Measurements from ENCODE around the gene REP15. TPM values are rescaled to one million over a fixed set of nuclear protein-coding genes. Genes with fewer than 3 reads are reported as not detected.

Gene REP15
- total RNA-seq, 6 experiments from 2014 or later: 0.24 to 1.8 (median 0.88) TPM

DNA sequence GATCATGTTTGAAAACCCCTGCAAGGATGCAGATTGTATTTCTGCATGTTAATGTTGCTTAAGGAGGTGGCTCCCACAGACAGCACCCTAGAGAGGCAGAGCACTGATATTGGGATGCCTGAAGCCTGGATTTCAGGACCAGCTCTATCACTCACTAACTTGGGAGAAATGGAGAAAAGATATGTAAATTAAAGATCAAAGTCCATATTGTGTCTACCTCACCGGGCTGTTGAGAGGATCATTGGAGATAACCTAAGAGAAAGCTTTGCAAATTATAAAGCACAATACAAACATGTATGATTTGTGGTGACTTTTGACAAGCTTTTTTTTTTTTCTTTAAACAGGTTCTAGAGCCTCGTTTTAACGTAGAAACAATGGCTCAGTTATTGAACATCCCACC lies 7.6 kb upstream of the REP15 start:
- 60% methylated on average over 3 of the region's 3 CpGs for WGBS (ENCODE audit: insufficient coverage, low coverage, low lambda C conversion rate, missing lambda C conversion rate)

DNA sequence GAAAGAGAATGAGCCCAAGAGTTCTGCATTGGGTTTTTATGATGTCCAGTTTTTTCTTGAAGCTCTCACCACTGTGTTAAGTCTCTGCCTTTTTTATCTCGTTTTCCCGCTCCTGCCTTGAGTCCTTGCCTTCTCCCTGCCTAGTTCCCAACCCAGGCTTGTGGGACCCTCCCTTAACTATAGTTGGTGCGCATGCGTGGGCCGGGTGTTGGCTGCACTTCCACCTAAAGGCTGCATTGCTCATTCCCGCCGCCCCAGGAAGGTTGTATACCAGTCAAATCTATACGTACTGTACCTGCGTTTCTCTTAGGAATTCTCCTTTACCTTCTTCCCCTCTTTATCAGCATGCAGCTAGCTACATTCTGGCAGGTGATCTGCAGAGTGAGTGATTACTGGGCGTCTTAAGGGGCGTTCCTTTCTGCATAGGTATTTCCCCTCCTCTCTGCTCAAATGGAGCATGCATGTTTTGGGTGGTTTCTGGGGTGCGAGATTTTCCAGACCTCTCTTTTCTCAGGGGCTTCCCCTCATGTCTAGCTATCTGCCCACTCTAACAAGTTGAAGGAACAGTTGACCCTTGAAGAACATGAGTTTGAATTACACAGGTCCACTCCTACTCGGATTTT lies 6.6 kb upstream of the REP15 start:
- Histone ChIP-seq H3K27ac (no peak overlapping the region), H3K9me3 (no peaks in the 10 kb centered on the region), H3K27me3 (no peaks in the 10 kb centered on the region), H3K36me3 (peaks cover 0 to 57% (median 2%) of the 10 kb centered on the region in 4 donors), H3K4me1 (no peaks in the 10 kb centered on the region), H3K4me3 (no peak overlapping the region)
- ATAC-seq (no peak), DNase-seq (no peak)
- TF ChIP-seq POLR2A (IDR thresholded peaks at IDR 0.05): no peak
- TF ChIP-seq, protein P1, sequence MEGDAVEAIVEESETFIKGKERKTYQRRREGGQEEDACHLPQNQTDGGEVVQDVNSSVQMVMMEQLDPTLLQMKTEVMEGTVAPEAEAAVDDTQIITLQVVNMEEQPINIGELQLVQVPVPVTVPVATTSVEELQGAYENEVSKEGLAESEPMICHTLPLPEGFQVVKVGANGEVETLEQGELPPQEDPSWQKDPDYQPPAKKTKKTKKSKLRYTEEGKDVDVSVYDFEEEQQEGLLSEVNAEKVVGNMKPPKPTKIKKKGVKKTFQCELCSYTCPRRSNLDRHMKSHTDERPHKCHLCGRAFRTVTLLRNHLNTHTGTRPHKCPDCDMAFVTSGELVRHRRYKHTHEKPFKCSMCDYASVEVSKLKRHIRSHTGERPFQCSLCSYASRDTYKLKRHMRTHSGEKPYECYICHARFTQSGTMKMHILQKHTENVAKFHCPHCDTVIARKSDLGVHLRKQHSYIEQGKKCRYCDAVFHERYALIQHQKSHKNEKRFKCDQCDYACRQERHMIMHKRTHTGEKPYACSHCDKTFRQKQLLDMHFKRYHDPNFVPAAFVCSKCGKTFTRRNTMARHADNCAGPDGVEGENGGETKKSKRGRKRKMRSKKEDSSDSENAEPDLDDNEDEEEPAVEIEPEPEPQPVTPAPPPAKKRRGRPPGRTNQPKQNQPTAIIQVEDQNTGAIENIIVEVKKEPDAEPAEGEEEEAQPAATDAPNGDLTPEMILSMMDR (IDR thresholded peaks at IDR 0.05): no peak
- intact Hi-C loops (cut with DNase I): no loop called here
- 88% methylated on average over 13 of the region's 13 CpGs for WGBS (ENCODE audit: insufficient coverage, low coverage, low lambda C conversion rate, missing lambda C conversion rate)

More for the DNA sequence above, 7.6 kb upstream of the REP15 start:
- H3K27me3 ChIP-seq: no peaks in the 10 kb centered on the region
- ATAC-seq: peak in 2 of 4 donors; percentile 30 to 41
- H3K36me3 ChIP-seq: peaks cover 0 to 59% (median 2%) of the 10 kb centered on the region in 4 donors
- H3K4me1 ChIP-seq: no peaks in the 10 kb centered on the region
- intact Hi-C loops (cut with DNase I): no loop called here
- H3K27ac ChIP-seq: no peak overlapping the region
- DNase-seq: no peak
- H3K9me3 ChIP-seq: no peaks in the 10 kb centered on the region
- H3K4me3 ChIP-seq: no peak overlapping the region
- TF ChIP-seq, protein P1 (IDR thresholded peaks at IDR 0.05): no peak
- no peak for TF ChIP-seq POLR2A (IDR thresholded peaks at IDR 0.05)

DNA sequence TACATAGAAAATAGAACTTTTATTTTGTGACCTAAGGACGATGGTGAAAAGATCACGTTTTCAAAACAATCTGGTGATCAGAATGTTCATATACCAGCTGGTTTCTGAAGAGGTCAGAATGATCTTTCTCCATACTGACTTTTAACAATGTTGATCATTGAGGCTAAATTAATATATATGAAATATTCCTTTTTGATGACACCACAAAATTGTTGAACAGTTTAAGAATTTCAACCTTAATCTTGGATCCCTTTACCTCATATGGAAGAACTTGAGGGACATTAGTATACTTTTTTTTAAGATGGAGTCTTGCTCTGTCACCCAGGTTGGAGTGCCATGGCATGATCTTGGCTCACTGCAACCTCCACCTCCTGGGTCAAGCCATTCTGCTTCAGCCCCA lies 2.8 kb upstream of the REP15 start:
- 83% methylated on average over 2 of the region's 2 CpGs for WGBS (ENCODE audit: insufficient coverage, low coverage, low lambda C conversion rate, missing lambda C conversion rate)
- DNase-seq: no peak
- intact Hi-C loops (cut with DNase I): no loop called here

DNA sequence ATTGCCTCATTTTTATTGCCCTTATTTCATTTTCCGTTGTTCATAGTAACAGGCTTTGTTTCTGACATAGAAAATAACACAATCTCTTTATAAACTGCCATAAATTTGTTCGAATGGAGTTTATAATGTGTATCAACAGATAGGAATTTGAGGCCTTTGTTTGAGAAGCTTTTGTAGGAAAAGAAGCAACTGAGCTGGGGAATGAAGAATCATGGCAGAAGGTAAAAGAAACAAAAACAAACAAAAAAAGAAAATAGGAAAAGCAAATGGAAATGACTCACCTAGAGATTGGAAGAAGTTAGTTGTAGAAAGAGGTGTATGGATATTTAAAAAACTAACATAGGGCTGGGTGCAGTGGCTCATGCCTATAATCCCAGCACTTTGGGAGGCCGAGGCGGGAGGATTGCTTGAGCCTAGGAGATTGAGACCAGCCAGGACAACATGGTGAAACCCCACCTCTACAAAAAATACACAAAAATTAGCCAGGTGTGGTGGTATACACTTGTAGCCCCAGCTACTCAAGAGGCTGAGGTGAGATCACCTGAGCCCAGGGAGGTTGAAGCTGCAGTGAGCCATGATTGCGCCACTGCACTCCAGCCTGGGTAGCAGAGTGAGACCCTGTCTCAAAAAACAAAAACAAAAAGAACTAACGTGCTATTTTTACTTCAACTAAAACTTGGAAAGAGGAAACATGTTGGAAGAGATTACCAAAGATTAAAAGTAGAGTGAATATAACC lies 523 bp upstream of the REP15 start:
- H3K36me3 ChIP-seq: peaks cover 0 to 17% (median 2%) of the 10 kb centered on the region in 4 donors
- no peaks in the 10 kb centered on the region for H3K27me3 ChIP-seq
- H3K4me3 ChIP-seq: no peak overlapping the region
- TF ChIP-seq, protein P1 (IDR thresholded peaks at IDR 0.05): no peak
- no peak for TF ChIP-seq POLR2A (IDR thresholded peaks at IDR 0.05)
- DNase-seq (no peak), ATAC-seq (no peak)
- H3K9me3 ChIP-seq: no peaks in the 10 kb centered on the region
- H3K4me1 ChIP-seq: peaks cover 0 to 27% (median 10%) of the 10 kb centered on the region in 4 donors
- intact Hi-C loops (cut with DNase I): no loop called here
- peak overlapping the region; percentile 30 to 81 (median 75) for H3K27ac ChIP-seq
- 80% methylated on average over 6 of the region's 6 CpGs for WGBS (ENCODE audit: insufficient coverage, low coverage, low lambda C conversion rate, missing lambda C conversion rate)

More for the DNA sequence above, 2.8 kb upstream of the REP15 start:
- H3K27me3 ChIP-seq: no peaks in the 10 kb centered on the region
- H3K9me3 ChIP-seq: no peaks in the 10 kb centered on the region
- TF ChIP-seq, protein P1 (IDR thresholded peaks at IDR 0.05): no peak
- TF ChIP-seq POLR2A (IDR thresholded peaks at IDR 0.05): no peak
- ATAC-seq: no peak
- peaks cover 0 to 38% (median 2%) of the 10 kb centered on the region in 4 donors for H3K36me3 ChIP-seq
- no peak overlapping the region for H3K4me3 ChIP-seq
- peaks cover 0 to 27% (median 9%) of the 10 kb centered on the region in 4 donors for H3K4me1 ChIP-seq
- no peak overlapping the region for H3K27ac ChIP-seq
